Activated naive CD8-positive, alpha-beta T cell treated with anti-CD3 and anti-CD28 coated beads, Interleukin-2, amount 10 ng/mL, durations not matched to agents 7 days and 5 days (primary cell): ENCODE results near the gene PRRT1B. TPM values are rescaled to one million over a fixed set of nuclear protein-coding genes. Genes with fewer than 3 reads are reported as not detected.

Source experiments
- ATAC-seq: fragments of 150-1000 bp; cut with Tn5 transposase; one replicate; pipeline ENCODE4 v1.10.0; 2021; ENCODE audit warnings: low read depth, moderate library complexity
- POLR2A ChIA-PET: fragments of 350-600 bp; sonication (Branson Sonifier 250); formaldehyde crosslinking; loops from one replicate; lab custom pipeline; 2021; ENCODE audit warnings: antibody characterized with exemption; lab: Charles Lee
- DNase-seq: peaks from one replicate; pipeline ENCODE4 v3.0.0; 2021
- H3K27ac Mint-ChIP-seq: one replicate; pipeline ENCODE4 v1.8.0; 2022; ENCODE audit warnings: mild to moderate bottlenecking, mixed read lengths
- H3K27me3 Mint-ChIP-seq: one replicate; pipeline ENCODE4 v1.8.0; 2022; ENCODE audit warnings: mild to moderate bottlenecking, moderate library complexity, mixed read lengths
- H3K36me3 Mint-ChIP-seq: one replicate; pipeline ENCODE4 v1.8.0; 2021; ENCODE audit warnings: mild to moderate bottlenecking, mixed read lengths
- H3K4me1 Mint-ChIP-seq: one replicate; pipeline ENCODE4 v1.8.0; 2021; ENCODE audit warnings: mixed read lengths
- H3K4me3 Mint-ChIP-seq: one replicate; pipeline ENCODE4 v1.8.0; 2022; ENCODE audit warnings: mild to moderate bottlenecking, moderate library complexity, mixed read lengths
- H3K9me3 Mint-ChIP-seq: one replicate; pipeline ENCODE4 v1.8.0; 2021; ENCODE audit warnings: mixed read lengths
- total RNA-seq, 2 experiments: library from RNA; stranded (reverse); gene quantifications; one replicate each; pipeline ENCODE4 v1.2.3, GENCODE V29; 2021

PRRT1B gene
- total RNA-seq, 2 experiments from 2014 or later = not detected

- no peaks in the 10 kb centered on the region for H3K4me1 Mint-ChIP-seq
- H3K4me3 Mint-ChIP-seq = no peak overlapping the region
- no peaks in the 10 kb centered on the region for H3K27me3 Mint-ChIP-seq
- H3K27ac Mint-ChIP-seq = peak overlapping the region; percentile 3
- H3K36me3 Mint-ChIP-seq = peaks cover 8% of the 10 kb centered on the region
- ATAC-seq (no peak), DNase-seq (no peak)
- POLR2A ChIA-PET = no interaction called here
- H3K9me3 Mint-ChIP-seq = no peaks in the 10 kb centered on the region
These were observed 61.7 kb downstream of the PRRT1B start for GRCh38 chr9:131606896-131607567.

GRCh38 chr9:131607591-131607990 lies 62.3 kb downstream of the PRRT1B start:
- ATAC-seq (no peak), DNase-seq (no peak)
- no peaks in the 10 kb centered on the region for H3K9me3 Mint-ChIP-seq
- no peaks in the 10 kb centered on the region for H3K4me1 Mint-ChIP-seq
- H3K36me3 Mint-ChIP-seq = peaks cover 8% of the 10 kb centered on the region
- no peak overlapping the region for H3K27ac Mint-ChIP-seq
- no peak overlapping the region for H3K4me3 Mint-ChIP-seq
- H3K27me3 Mint-ChIP-seq = no peaks in the 10 kb centered on the region
- POLR2A ChIA-PET = no interaction called here

DNA sequence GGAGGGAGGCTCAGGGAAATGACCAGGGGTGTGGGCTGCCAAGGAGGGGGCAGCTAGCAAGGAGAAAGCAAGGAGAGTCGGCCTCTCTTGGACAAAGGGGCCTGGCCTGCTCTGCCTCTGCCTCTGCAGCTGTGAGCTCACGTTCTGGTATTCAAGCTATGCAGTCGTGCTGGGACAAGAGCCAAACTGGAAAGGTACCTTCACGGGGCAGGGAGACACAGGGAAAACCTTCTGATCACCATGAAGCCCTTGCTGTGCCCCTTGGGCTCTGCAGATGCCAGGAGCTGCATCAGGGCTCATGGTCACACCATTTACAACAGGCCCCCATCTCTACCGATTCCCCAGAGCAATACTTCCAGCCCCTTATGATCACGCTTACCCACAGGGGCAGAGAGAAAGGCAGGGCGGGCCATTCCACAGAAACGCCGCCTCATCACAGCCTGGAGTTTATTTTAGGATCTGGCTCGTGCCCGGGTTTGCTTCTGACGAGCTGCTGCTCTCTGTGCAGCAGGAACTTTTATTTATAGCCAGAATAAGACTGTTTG lies 63.2 kb downstream of the PRRT1B start:
- ATAC-seq (no peak), DNase-seq (no peak)
- POLR2A ChIA-PET = no interaction called here
- no peak overlapping the region for H3K4me3 Mint-ChIP-seq
- H3K27ac Mint-ChIP-seq = no peak overlapping the region
- H3K27me3 Mint-ChIP-seq = no peaks in the 10 kb centered on the region
- no peaks in the 10 kb centered on the region for H3K4me1 Mint-ChIP-seq
- peaks cover 13% of the 10 kb centered on the region for H3K36me3 Mint-ChIP-seq
- no peaks in the 10 kb centered on the region for H3K9me3 Mint-ChIP-seq

Other genes starting within 250 kb of the PRRT1B start
- gene PRRC2B, start 151.4 kb upstream of the PRRT1B start, total RNA-seq = 100 to 1,000 TPM; 300 to 309 TPM
- gene POMT1, start 42.6 kb upstream of the PRRT1B start, total RNA-seq = 10 to 100 TPM; 44.0 to 51.4 TPM
- gene UCK1, start 14.3 kb upstream of the PRRT1B start, total RNA-seq = 10 to 100 TPM; 30.6 to 38.8 TPM
- gene RAPGEF1, start 194.6 kb downstream of the PRRT1B start, total RNA-seq = 100 to 1,000 TPM; 129 to 131 TPM